ENCODE data around the gene MMP24. TPM values are rescaled to one million over a fixed set of nuclear protein-coding genes. Genes with fewer than 3 reads are reported as not detected.
"Not testable (repeated sequence)": the region's sequence is repeated elsewhere in the genome, so short reads cannot be mapped to it uniquely, and the experiment has no call there.

MMP24 gene
- total and polyA plus RNA-seq, 7 experiments from 2014 or later = 0.07 to 0.08 TPM; not detected in 5

- DNase-seq (no peak), ATAC-seq (no peak)
- Mint-ChIP-seq H3K27me3 (no peaks in the 10 kb centered on the region), H3K27ac (no peak overlapping the region), H3K4me1 (no peaks in the 10 kb centered on the region), H3K36me3 (peaks cover 7 to 47% (median 32%) of the 10 kb centered on the region in 5 donors), H3K9me3 (peaks cover 0 to 40% (median 13%) of the 10 kb centered on the region in 11 donors), H3K4me3 (no peak overlapping the region)
- H3K36me3 ChIP-seq (ENCODE audit: control insufficient read depth in 2 of 3, insufficient read depth in 3 of 3, low read length in 3 of 3) = no peaks in the 10 kb centered on the region
- peaks cover 0 to 6% (median 5%) of the 10 kb centered on the region in 3 experiments for H3K9me3 ChIP-seq (ENCODE audit: control insufficient read depth in 2 of 3, low read length in 3 of 3)
- H3K27me3 ChIP-seq (ENCODE audit: control insufficient read depth in 2 of 2, insufficient read depth in 2 of 2, low read length in 2 of 2) = no peaks in the 10 kb centered on the region
- POLR2A ChIA-PET = no interaction called here
- H3K27ac ChIP-seq (ENCODE audit: low read depth, low read length) = no peak overlapping the region
- intact Hi-C loops (cut with micrococcal nuclease) = no loop called here
- CTCF ChIA-PET = no interaction called here
- H3K4me3 ChIP-seq (ENCODE audit: low read length) = no peak overlapping the region
- H3K4me1 ChIP-seq (ENCODE audit: control insufficient read depth in 2 of 2, insufficient read depth in 2 of 2, low read length in 2 of 2) = no peaks in the 10 kb centered on the region
Measured at GRCh38 chr20:35199740-35200139, 26.8 kb upstream of the MMP24 start.

- peaks cover 7 to 43% (median 27%) of the 10 kb centered on the region in 5 donors for H3K36me3 Mint-ChIP-seq
- no peak overlapping the region for H3K4me3 ChIP-seq (ENCODE audit: low read length)
- no peaks in the 10 kb centered on the region for H3K27me3 Mint-ChIP-seq
- H3K9me3 ChIP-seq (ENCODE audit: control insufficient read depth in 2 of 3, low read length in 3 of 3) = peaks cover 0 to 6% (median 5%) of the 10 kb centered on the region in 3 experiments
- H3K27me3 ChIP-seq (ENCODE audit: control insufficient read depth in 2 of 2, insufficient read depth in 2 of 2, low read length in 2 of 2) = no peaks in the 10 kb centered on the region
- no peak overlapping the region for H3K27ac ChIP-seq (ENCODE audit: low read depth, low read length)
- H3K4me1 ChIP-seq (ENCODE audit: control insufficient read depth in 2 of 2, insufficient read depth in 2 of 2, low read length in 2 of 2) = no peaks in the 10 kb centered on the region
- H3K27ac Mint-ChIP-seq = no peak overlapping the region
- ChIA-PET POLR2A (no interaction called here), CTCF (no interaction called here)
- peaks cover 0 to 36% (median 13%) of the 10 kb centered on the region in 11 donors for H3K9me3 Mint-ChIP-seq
- H3K4me3 Mint-ChIP-seq = no peak overlapping the region
- H3K36me3 ChIP-seq (ENCODE audit: control insufficient read depth in 2 of 3, insufficient read depth in 3 of 3, low read length in 3 of 3) = no peaks in the 10 kb centered on the region
- intact Hi-C loops (cut with micrococcal nuclease) = no loop called here
- ATAC-seq = no peak
- DNase-seq = no peak
- no peaks in the 10 kb centered on the region for H3K4me1 Mint-ChIP-seq
Measured at GRCh38 chr20:35200267-35200666, 26.2 kb upstream of the MMP24 start.

GRCh38 chr20:35201467-35201866 is 25.0 kb upstream of the MMP24 start:
- H3K27ac ChIP-seq (ENCODE audit: low read depth, low read length); CTCF ChIA-PET; H3K36me3 ChIP-seq (ENCODE audit: control insufficient read depth in 2 of 3, insufficient read depth in 3 of 3, low read length in 3 of 3); H3K4me1 ChIP-seq (ENCODE audit: control insufficient read depth in 2 of 2, insufficient read depth in 2 of 2, low read length in 2 of 2); intact Hi-C loops (cut with micrococcal nuclease); H3K4me3 Mint-ChIP-seq; H3K9me3 ChIP-seq (ENCODE audit: control insufficient read depth in 2 of 3, low read length in 3 of 3); H3K4me3 ChIP-seq (ENCODE audit: low read length); H3K4me1 Mint-ChIP-seq; ATAC-seq; H3K27ac Mint-ChIP-seq; POLR2A ChIA-PET; DNase-seq; H3K27me3 ChIP-seq (ENCODE audit: control insufficient read depth in 2 of 2, insufficient read depth in 2 of 2, low read length in 2 of 2); H3K27me3 Mint-ChIP-seq: not testable (repeated sequence)
- Mint-ChIP-seq H3K36me3 (peaks cover 6 to 40% (median 23%) of the 10 kb centered on the region in 5 donors), H3K9me3 (peaks cover 0 to 26% (median 10%) of the 10 kb centered on the region in 11 donors)

GRCh38 chr20:35206802-35207201 is 19.7 kb upstream of the MMP24 start:
- H3K27ac Mint-ChIP-seq = peak overlapping the region in 1 of 9 donors; percentile 40

GRCh38 chr20:35207950-35208611 is 18.4 kb upstream of the MMP24 start:
- Mint-ChIP-seq H3K4me1 (no peaks in the 10 kb centered on the region), H3K9me3 (peaks cover 0 to 1% (median 0%) of the 10 kb centered on the region in 11 donors), H3K4me3 (no peak overlapping the region), H3K27me3 (no peaks in the 10 kb centered on the region), H3K36me3 (peaks cover 0 to 13% (median 5%) of the 10 kb centered on the region in 5 donors), H3K27ac (no peak overlapping the region)
- intact Hi-C loops (cut with micrococcal nuclease) = loop anchor here (1.0 to 2.0 kb wide), 7 partner anchors 61 to 374 kb away; partner anchors contain the start of gene TRPC4AP (in 1 of the 2)
- no peak overlapping the region for H3K27ac ChIP-seq (ENCODE audit: low read depth, low read length)
- H3K9me3 ChIP-seq (ENCODE audit: control insufficient read depth in 2 of 3, low read length in 3 of 3) = no peaks in the 10 kb centered on the region
- CTCF ChIA-PET = interaction anchor here (1.2 to 3.2 kb wide), 5 partner anchors 9 to 112 kb away, joined by 4 to 16 read pairs (median 7); no protein-coding TSS in a partner anchor
- no peaks in the 10 kb centered on the region for H3K4me1 ChIP-seq (ENCODE audit: control insufficient read depth in 2 of 2, insufficient read depth in 2 of 2, low read length in 2 of 2)
- no peaks in the 10 kb centered on the region for H3K36me3 ChIP-seq (ENCODE audit: control insufficient read depth in 2 of 3, insufficient read depth in 3 of 3, low read length in 3 of 3)
- H3K4me3 ChIP-seq (ENCODE audit: low read length) = no peak overlapping the region
- peak; percentile 46 to 75 (median 64) for DNase-seq
- POLR2A ChIA-PET = no interaction called here
- no peaks in the 10 kb centered on the region for H3K27me3 ChIP-seq (ENCODE audit: control insufficient read depth in 2 of 2, insufficient read depth in 2 of 2, low read length in 2 of 2)
- ATAC-seq = peak; percentile 96

More at GRCh38 chr20:35206802-35207201, 19.7 kb upstream of the MMP24 start:
- Mint-ChIP-seq H3K9me3 (peaks cover 0 to under 1% (median 0%) of the 10 kb centered on the region in 11 donors), H3K27me3 (no peaks in the 10 kb centered on the region), H3K36me3 (peaks cover 0 to 11% (median 4%) of the 10 kb centered on the region in 5 donors), H3K4me3 (no peak overlapping the region), H3K4me1 (no peaks in the 10 kb centered on the region)
- no peak overlapping the region for H3K4me3 ChIP-seq (ENCODE audit: low read length)
- no peak for ATAC-seq
- no peaks in the 10 kb centered on the region for H3K36me3 ChIP-seq (ENCODE audit: control insufficient read depth in 2 of 3, insufficient read depth in 3 of 3, low read length in 3 of 3)
- intact Hi-C loops (cut with micrococcal nuclease) = no loop called here
- POLR2A ChIA-PET = no interaction called here
- CTCF ChIA-PET = interaction anchor here (3.2 kb wide), 1 partner anchor 111 kb away, joined by 16 read pairs; no protein-coding TSS in a partner anchor
- H3K4me1 ChIP-seq (ENCODE audit: control insufficient read depth in 2 of 2, insufficient read depth in 2 of 2, low read length in 2 of 2) = no peaks in the 10 kb centered on the region
- H3K27ac ChIP-seq (ENCODE audit: low read depth, low read length) = no peak overlapping the region
- DNase-seq = no peak
- H3K27me3 ChIP-seq (ENCODE audit: control insufficient read depth in 2 of 2, insufficient read depth in 2 of 2, low read length in 2 of 2) = no peaks in the 10 kb centered on the region
- H3K9me3 ChIP-seq (ENCODE audit: control insufficient read depth in 2 of 3, low read length in 3 of 3) = no peaks in the 10 kb centered on the region

- no peaks in the 10 kb centered on the region for H3K4me1 ChIP-seq (ENCODE audit: control insufficient read depth in 2 of 2, insufficient read depth in 2 of 2, low read length in 2 of 2)
- no peaks in the 10 kb centered on the region for H3K27me3 ChIP-seq (ENCODE audit: control insufficient read depth in 2 of 2, insufficient read depth in 2 of 2, low read length in 2 of 2)
- no peaks in the 10 kb centered on the region for H3K27me3 Mint-ChIP-seq
- H3K4me3 ChIP-seq (ENCODE audit: low read length) = no peak overlapping the region
- no peaks in the 10 kb centered on the region for H3K4me1 Mint-ChIP-seq
- peaks cover 0 to 42% (median 26%) of the 10 kb centered on the region in 5 donors for H3K36me3 Mint-ChIP-seq
- H3K27ac ChIP-seq (ENCODE audit: low read depth, low read length) = no peak overlapping the region
- CTCF ChIA-PET = interaction anchor here (0.6 kb wide), 1 partner anchor 265 kb away, joined by 3 read pairs; no protein-coding TSS in a partner anchor
- DNase-seq (no peak), ATAC-seq (no peak)
- POLR2A ChIA-PET = no interaction called here
- H3K36me3 ChIP-seq (ENCODE audit: control insufficient read depth in 2 of 3, insufficient read depth in 3 of 3, low read length in 3 of 3) = no peaks in the 10 kb centered on the region
- H3K4me3 Mint-ChIP-seq = no peak overlapping the region
- peaks cover 0 to 1% (median 0%) of the 10 kb centered on the region in 11 donors for H3K9me3 Mint-ChIP-seq
- no peak overlapping the region for H3K27ac Mint-ChIP-seq
- intact Hi-C loops (cut with micrococcal nuclease) = no loop called here
- no peaks in the 10 kb centered on the region for H3K9me3 ChIP-seq (ENCODE audit: control insufficient read depth in 2 of 3, low read length in 3 of 3)
Measured at GRCh38 chr20:35215066-35215956, 11.2 kb upstream of the MMP24 start.
